ENCODE measurements around the gene CORO7. TPM values are rescaled to one million over a fixed set of nuclear protein-coding genes. Genes with fewer than 3 reads are reported as not detected.

CORO7 gene
- total and polyA plus RNA-seq, 5 donors from 2014 or later = 52.5 to 718 (median 63.6) TPM

GRCh38 chr16:4353675-4354074, 62.7 kb downstream of the CORO7 start:
- no peaks in the 10 kb centered on the region for H3K9me3 ChIP-seq (ENCODE audit: control insufficient read depth in 2 of 2, low read length in 2 of 2)
- peaks cover 0 to 22% (median 11%) of the 10 kb centered on the region in 4 donors for H3K4me1 Mint-ChIP-seq
- no peak overlapping the region for H3K4me3 ChIP-seq (ENCODE audit: low read depth, low read length)
- peak overlapping the region in 2 of 4 donors; percentile 2 to 47 for H3K4me3 Mint-ChIP-seq
- ATAC-seq (ENCODE audit: low read depth in 2 of 2) = no peak
- H3K27ac ChIP-seq (ENCODE audit: insufficient read depth, low read length, poor library complexity, severe bottlenecking) = no peak overlapping the region
- H3K36me3 ChIP-seq (ENCODE audit: control insufficient read depth, insufficient read depth, low read length) = peaks cover 29% of the 10 kb centered on the region
- H3K27me3 Mint-ChIP-seq = no peaks in the 10 kb centered on the region
- H3K36me3 Mint-ChIP-seq = peaks cover 3% of the 10 kb centered on the region
- peaks cover 22% of the 10 kb centered on the region for H3K4me1 ChIP-seq (ENCODE audit: control insufficient read depth, insufficient read depth, low read length, poor library complexity, severe bottlenecking)
- H3K9me3 Mint-ChIP-seq = peaks cover 0 to 1% (median 0%) of the 10 kb centered on the region in 7 donors
- H3K27ac Mint-ChIP-seq = peak overlapping the region in 2 of 3 donors; percentile 12 to 62
- H3K27me3 ChIP-seq (ENCODE audit: control insufficient read depth, insufficient read depth, low read length) = no peaks in the 10 kb centered on the region
- no peak for DNase-seq

- Mint-ChIP-seq H3K36me3 (peaks cover 3% of the 10 kb centered on the region), H3K9me3 (peaks cover 0 to under 1% (median 0%) of the 10 kb centered on the region in 7 donors), H3K4me1 (peaks cover 0 to 27% (median 18%) of the 10 kb centered on the region in 4 donors), H3K27ac (no peak overlapping the region), H3K27me3 (no peaks in the 10 kb centered on the region), H3K4me3 (peak overlapping the region in 2 of 4 donors; percentile 47 to 93)
- Histone ChIP-seq H3K27ac (ENCODE audit: insufficient read depth, low read length, poor library complexity, severe bottlenecking) (no peak overlapping the region), H3K9me3 (ENCODE audit: control insufficient read depth in 2 of 2, low read length in 2 of 2) (no peaks in the 10 kb centered on the region), H3K27me3 (ENCODE audit: control insufficient read depth, insufficient read depth, low read length) (no peaks in the 10 kb centered on the region), H3K36me3 (ENCODE audit: control insufficient read depth, insufficient read depth, low read length) (peaks cover 22% of the 10 kb centered on the region), H3K4me3 (ENCODE audit: low read depth, low read length) (no peak overlapping the region), H3K4me1 (ENCODE audit: control insufficient read depth, insufficient read depth, low read length, poor library complexity, severe bottlenecking) (peaks cover 22% of the 10 kb centered on the region)
- ATAC-seq (ENCODE audit: low read depth in 2 of 2) = no peak
- no peak for DNase-seq
These were observed 63.6 kb downstream of the CORO7 start for GRCh38 chr16:4352843-4353242.

GRCh38 chr16:4351880-4352279, 64.5 kb downstream of the CORO7 start:
- Mint-ChIP-seq H3K36me3 (peaks cover 3% of the 10 kb centered on the region), H3K4me1 (peaks cover 0 to 32% (median 23%) of the 10 kb centered on the region in 4 donors), H3K9me3 (no peaks in the 10 kb centered on the region), H3K27me3 (no peaks in the 10 kb centered on the region), H3K27ac (peak overlapping the region; percentile 92 to 97 (median 93)), H3K4me3 (peak overlapping the region; percentile 47 to 95 (median 92))
- DNase-seq = no peak
- ATAC-seq (ENCODE audit: low read depth in 2 of 2) = no peak
- no peak overlapping the region for H3K4me3 ChIP-seq (ENCODE audit: low read depth, low read length)
- peak overlapping the region; percentile 66 for H3K27ac ChIP-seq (ENCODE audit: insufficient read depth, low read length, poor library complexity, severe bottlenecking)
- H3K36me3 ChIP-seq (ENCODE audit: control insufficient read depth, insufficient read depth, low read length) = peaks cover 16% of the 10 kb centered on the region
- H3K27me3 ChIP-seq (ENCODE audit: control insufficient read depth, insufficient read depth, low read length) = no peaks in the 10 kb centered on the region
- no peaks in the 10 kb centered on the region for H3K9me3 ChIP-seq (ENCODE audit: control insufficient read depth in 2 of 2, low read length in 2 of 2)
- H3K4me1 ChIP-seq (ENCODE audit: control insufficient read depth, insufficient read depth, low read length, poor library complexity, severe bottlenecking) = peaks cover 25% of the 10 kb centered on the region

- peaks cover 10% of the 10 kb centered on the region for H3K36me3 ChIP-seq (ENCODE audit: control insufficient read depth, insufficient read depth, low read length)
- Mint-ChIP-seq H3K9me3 (no peaks in the 10 kb centered on the region), H3K36me3 (peaks cover 3% of the 10 kb centered on the region), H3K27me3 (no peaks in the 10 kb centered on the region), H3K4me1 (peaks cover 0 to 38% (median 27%) of the 10 kb centered on the region in 4 donors), H3K4me3 (peak within 1 kb of the TSS; percentile 91 to 95 (median 92)), H3K27ac (peak within 1 kb of the TSS; percentile 92 to 97 (median 93))
- peaks cover 25% of the 10 kb centered on the region for H3K4me1 ChIP-seq (ENCODE audit: control insufficient read depth, insufficient read depth, low read length, poor library complexity, severe bottlenecking)
- H3K27ac ChIP-seq (ENCODE audit: insufficient read depth, low read length, poor library complexity, severe bottlenecking) = peak within 1 kb of the TSS; percentile 66
- H3K9me3 ChIP-seq (ENCODE audit: control insufficient read depth in 2 of 2, low read length in 2 of 2) = no peaks in the 10 kb centered on the region
- DNase-seq (peak; percentile 96), ATAC-seq (ENCODE audit: low read depth in 2 of 2) (peak; percentile 85 to 88)
- peak within 1 kb of the TSS; percentile 76 for H3K4me3 ChIP-seq (ENCODE audit: low read depth, low read length)
- no peaks in the 10 kb centered on the region for H3K27me3 ChIP-seq (ENCODE audit: control insufficient read depth, insufficient read depth, low read length)
These were observed 65.4 kb downstream of the CORO7 start, which contains the start of gene PAM16 for GRCh38 chr16:4350787-4351659. TSS of gene PAM16 (minus strand) at chr16:4351321. CDS start at chr16:4351234, 87 bp downstream.

DNA sequence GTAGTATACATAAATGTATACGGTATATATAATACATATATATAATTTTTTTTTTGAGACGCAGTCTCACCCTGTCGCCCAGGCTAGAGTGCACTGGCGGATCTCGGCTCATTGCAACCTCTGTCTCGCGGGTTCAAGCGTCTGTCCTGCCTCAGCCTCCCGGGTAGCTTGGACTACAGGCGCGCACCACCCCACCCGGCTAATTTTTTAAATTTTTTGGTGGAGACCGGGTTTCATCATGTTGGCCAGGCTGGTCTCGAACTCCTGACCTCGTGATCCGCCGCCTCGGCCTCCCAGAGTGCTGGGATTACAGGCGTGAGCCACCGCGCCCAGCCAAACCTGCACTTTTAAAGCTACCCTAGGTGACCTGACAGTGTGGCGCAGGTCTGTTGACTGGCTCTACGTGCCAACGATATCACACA, 66.0 kb downstream of the CORO7 start:
- H3K4me3 ChIP-seq (ENCODE audit: low read depth, low read length) = peak overlapping the region; percentile 76

DNA sequence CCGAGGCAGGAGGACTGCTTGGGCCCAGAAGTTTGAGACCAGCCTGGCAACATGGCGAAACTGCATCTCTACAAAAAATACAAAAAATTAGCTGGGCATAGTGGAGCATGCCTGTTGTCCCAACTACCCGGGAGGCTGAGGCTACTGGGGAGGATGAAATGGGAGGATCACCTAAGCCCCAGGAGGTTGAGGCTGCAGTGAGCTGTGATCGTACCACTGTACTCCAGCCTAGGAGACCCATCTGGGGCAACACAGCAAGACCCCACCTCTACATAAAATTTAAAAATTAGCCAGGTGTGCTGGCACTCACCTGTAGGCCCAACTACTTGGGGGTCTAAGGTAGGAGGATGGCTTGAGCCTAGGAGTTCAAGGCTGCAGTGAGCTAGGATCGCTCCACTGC, 67.1 kb downstream of the CORO7 start:
- Mint-ChIP-seq H3K4me3 (peak overlapping the region in 3 of 4 donors; percentile 24 to 68 (median 56)), H3K4me1 (peaks cover 0 to 47% (median 32%) of the 10 kb centered on the region in 4 donors), H3K36me3 (peaks cover 3% of the 10 kb centered on the region), H3K9me3 (no peaks in the 10 kb centered on the region), H3K27me3 (no peaks in the 10 kb centered on the region), H3K27ac (no peak overlapping the region)
- Histone ChIP-seq H3K27me3 (ENCODE audit: control insufficient read depth, insufficient read depth, low read length) (no peaks in the 10 kb centered on the region), H3K9me3 (ENCODE audit: control insufficient read depth in 2 of 2, low read length in 2 of 2) (no peaks in the 10 kb centered on the region), H3K36me3 (ENCODE audit: control insufficient read depth, insufficient read depth, low read length) (peaks cover 3% of the 10 kb centered on the region), H3K4me1 (ENCODE audit: control insufficient read depth, insufficient read depth, low read length, poor library complexity, severe bottlenecking) (peaks cover 25% of the 10 kb centered on the region), H3K27ac (ENCODE audit: insufficient read depth, low read length, poor library complexity, severe bottlenecking) (no peak overlapping the region), H3K4me3 (ENCODE audit: low read depth, low read length) (no peak overlapping the region)
- DNase-seq (no peak), ATAC-seq (ENCODE audit: low read depth in 2 of 2) (no peak)

More for the DNA sequence above, 66.0 kb downstream of the CORO7 start:
- H3K36me3 ChIP-seq (ENCODE audit: control insufficient read depth, insufficient read depth, low read length) = peaks cover 10% of the 10 kb centered on the region
- peaks cover 25% of the 10 kb centered on the region for H3K4me1 ChIP-seq (ENCODE audit: control insufficient read depth, insufficient read depth, low read length, poor library complexity, severe bottlenecking)
- H3K9me3 ChIP-seq (ENCODE audit: control insufficient read depth in 2 of 2, low read length in 2 of 2) = no peaks in the 10 kb centered on the region
- Mint-ChIP-seq H3K36me3 (peaks cover 3% of the 10 kb centered on the region), H3K4me1 (peaks cover 0 to 41% (median 28%) of the 10 kb centered on the region in 4 donors), H3K9me3 (no peaks in the 10 kb centered on the region), H3K27ac (peak overlapping the region; percentile 81 to 97 (median 92)), H3K4me3 (peak overlapping the region; percentile 91 to 95 (median 92)), H3K27me3 (no peaks in the 10 kb centered on the region)
- DNase-seq (no peak), ATAC-seq (ENCODE audit: low read depth in 2 of 2) (no peak)
- peak overlapping the region; percentile 66 for H3K27ac ChIP-seq (ENCODE audit: insufficient read depth, low read length, poor library complexity, severe bottlenecking)
- H3K27me3 ChIP-seq (ENCODE audit: control insufficient read depth, insufficient read depth, low read length) = no peaks in the 10 kb centered on the region

GRCh38 chr16:4347765-4348509, 68.5 kb downstream of the CORO7 start:
- H3K4me1 ChIP-seq (ENCODE audit: control insufficient read depth, insufficient read depth, low read length, poor library complexity, severe bottlenecking) = peaks cover 25% of the 10 kb centered on the region
- Mint-ChIP-seq H3K4me3 (peak overlapping the region in 3 of 4 donors; percentile 19 to 82 (median 72)), H3K4me1 (peaks cover 0 to 51% (median 30%) of the 10 kb centered on the region in 4 donors), H3K9me3 (no peaks in the 10 kb centered on the region), H3K27ac (peak overlapping the region in 1 of 3 donors; percentile 60), H3K27me3 (no peaks in the 10 kb centered on the region), H3K36me3 (no peaks in the 10 kb centered on the region)
- no peak overlapping the region for H3K27ac ChIP-seq (ENCODE audit: insufficient read depth, low read length, poor library complexity, severe bottlenecking)
- no peaks in the 10 kb centered on the region for H3K36me3 ChIP-seq (ENCODE audit: control insufficient read depth, insufficient read depth, low read length)
- no peaks in the 10 kb centered on the region for H3K27me3 ChIP-seq (ENCODE audit: control insufficient read depth, insufficient read depth, low read length)
- DNase-seq (no peak), ATAC-seq (ENCODE audit: low read depth in 2 of 2) (no peak)
- H3K4me3 ChIP-seq (ENCODE audit: low read depth, low read length) = no peak overlapping the region
- no peaks in the 10 kb centered on the region for H3K9me3 ChIP-seq (ENCODE audit: control insufficient read depth in 2 of 2, low read length in 2 of 2)
